GM19043 (cell line): ENCODE data around the gene RFESD.
"Not testable (repeated sequence)": the region's sequence is repeated elsewhere in the genome, so short reads cannot be mapped to it uniquely, and the experiment has no call there.

Source experiments
- ATAC-seq: cut with Tn5 transposase; IDR thresholded peaks from one replicate; pipeline ENCODE4 v1.9.1; 2021; ENCODE audit warnings: low read depth; ENCODE audit not compliant: unreplicated experiment

Gene RFESD

GRCh38 chr5:95706196-95706595 lies 59.6 kb downstream of the RFESD start:
- not testable (repeated sequence) for ATAC-seq

GRCh38 chr5:95707055-95707454 lies 60.5 kb downstream of the RFESD start:
- no peak for ATAC-seq
